K562 (cell line): ENCODE data around the gene PSMB2. TPM values are rescaled to one million over a fixed set of nuclear protein-coding genes. Genes with fewer than 3 reads are reported as not detected.

ENCODE experiments used
- ATAC-seq: fragments of 200-7000 bp; cut with Tn5 transposase; 3 replicates; pipeline ENCODE4 v1.9.1; 2020; ENCODE audit warnings: moderate library complexity
- BruUV-seq: library from RNA; stranded (reverse); fragments of 400-500 nt; replicated peaks from 2 replicates; lab custom pipeline; 2021; lab: Mats Ljungman, UMichigan
- CTCF ChIA-PET: fragments of 300-600 bp; formaldehyde crosslinking; extraction: SDS; loops from one replicate; lab custom pipeline; 2021; ENCODE audit warnings: low intra/inter-chr PET ratio; lab: Yijun Ruan, JAX
- POLR2A ChIA-PET: fragments of 300-600, 350-650 bp; sonication (Branson Sonifier 250); formaldehyde crosslinking; extraction: SDS; loops from one replicate; lab custom pipeline; 2021; ENCODE audit warnings: antibody characterized with exemption, inconsistent platforms; lab: Yijun Ruan, JAX
- DNase-seq, 4 experiments: peaks; one replicate each; pipeline versions ENCODE4 v3.0.0 to v3.0.0-alpha.2; 2011 to 2018; ENCODE audit warnings: low spot score in 3 of 4, mixed read lengths in 3 of 4; ENCODE audit errors: extremely low read depth in 1 of 4
- FAIRE-seq: peaks from 2 replicates; lab custom pipeline; 2011; peaks lifted over from hg19 to GRCh38; lab: Jason Lieb, UNC
- H2AFZ ChIP-seq: 2 replicates; pipeline ENCODE4 v1.6.0; 2011; ENCODE audit warnings: low read depth, low read length, control low read depth, inconsistent platforms
- H3K27ac ChIP-seq: fragments of 200-600 bp; 3 replicates; pipeline ENCODE4 v1.8.0; 2011; ENCODE audit warnings: low read depth, mild to moderate bottlenecking, control low read depth, inconsistent platforms, low read length, moderate library complexity, mixed read lengths; ENCODE audit errors: extremely low read depth
- H3K27me3 ChIP-seq, 2 experiments: fragments of 300-600 bp in 1 of 2; 2 replicates in 1 of 2; 3 replicates in 1 of 2; pipeline versions ENCODE4 v1.6.0 to v1.8.0; 2011; ENCODE audit warnings: inconsistent platforms in 2 of 2, low read length in 2 of 2, mild to moderate bottlenecking in 1 of 2, mixed read lengths in 1 of 2, moderate library complexity in 1 of 2; ENCODE audit not compliant: control insufficient read depth in 2 of 2, insufficient read depth in 2 of 2
- H3K36me3 ChIP-seq: fragments of 300-600 bp; 3 replicates; pipeline ENCODE4 v1.8.0; 2011; ENCODE audit warnings: mild to moderate bottlenecking, low read length, inconsistent platforms; ENCODE audit not compliant: control insufficient read depth, insufficient read depth
- H3K4me1 ChIP-seq, 2 experiments: fragments of 200-600 bp in 1 of 2; replicated peaks in 1 of 2; 2 replicates in 1 of 2; 3 replicates in 1 of 2; pipeline versions ENCODE4 v1.5.1 to v1.8.0; 2011; ENCODE audit warnings: inconsistent platforms in 2 of 2, low read length in 2 of 2, mild to moderate bottlenecking in 1 of 2, mixed read lengths in 1 of 2, moderate library complexity in 1 of 2; ENCODE audit not compliant: control insufficient read depth in 2 of 2, insufficient read depth in 2 of 2
- H3K4me2 ChIP-seq: 2 replicates; pipeline ENCODE4 v1.6.1; 2011; ENCODE audit warnings: low read length, control low read depth, inconsistent platforms, mixed read lengths; ENCODE audit not compliant: insufficient read depth
- H3K4me3 ChIP-seq: fragments of 200-600 bp; sonication (generic), shearing (Covaris generic); 2 replicates; pipeline ENCODE4 v1.5.1; 2016; ENCODE audit warnings: control low read depth, inconsistent platforms
- H3K79me2 ChIP-seq: fragments of 200-600 bp; 3 replicates; pipeline ENCODE4 v1.8.0; 2011; ENCODE audit warnings: low read length, inconsistent platforms; ENCODE audit not compliant: control insufficient read depth, insufficient read depth
- H3K9ac ChIP-seq, 2 experiments: 2 replicates each; pipeline versions ENCODE4 v1.6.0 to v1.6.1; 2011; ENCODE audit warnings: low read depth in 2 of 2, low read length in 2 of 2, control low read depth in 1 of 2, inconsistent platforms in 1 of 2, mild to moderate bottlenecking in 1 of 2, mixed read lengths in 1 of 2; ENCODE audit not compliant: insufficient read depth in 1 of 2
- H3K9me1 ChIP-seq: one replicate; pipeline ENCODE4 v1.6.0; 2011; ENCODE audit warnings: inconsistent platforms, mild to moderate bottlenecking, low read length, moderate library complexity; ENCODE audit not compliant: control insufficient read depth, insufficient read depth
- H3K9me3 ChIP-seq: replicated peaks from 2 replicates; pipeline ENCODE4 v1.5.1; 2011; ENCODE audit warnings: low read depth, low read length, inconsistent platforms; ENCODE audit not compliant: control insufficient read depth, insufficient read depth
- H4K20me1 ChIP-seq: replicated peaks from 2 replicates; pipeline ENCODE4 v1.6.1; 2011; ENCODE audit warnings: low read length, inconsistent platforms, mixed read lengths; ENCODE audit not compliant: control insufficient read depth, insufficient read depth
- NR2C2 ChIP-seq, 2 experiments: fragments of 200-800 bp in 1 of 2; sonication (Bioruptor generic) in 1 of 2; sonication (generic) in 1 of 2; formaldehyde crosslinking in 1 of 2; IDR thresholded peaks; 2 replicates each; pipeline versions ENCODE4 v1.6.1 to v1.8.0; 2016 to 2022; ENCODE audit warnings: mild to moderate bottlenecking in 1 of 2, missing compliant biosample characterization in 1 of 2, missing genetic modification characterization in 1 of 2, missing genetic modification reagents in 1 of 2
- XRCC5 ChIP-seq: fragments of 200-400 bp; formaldehyde crosslinking; IDR thresholded peaks from 2 replicates; pipeline ENCODE4 v1.6.1; 2017; ENCODE audit warnings: low read depth, mild to moderate bottlenecking, low read length
- ZNF57 ChIP-seq: fragments of 450-650 bp; formaldehyde crosslinking; IDR thresholded peaks from 2 replicates; pipeline ENCODE4 v1.4.0; 2020; ENCODE audit warnings: mild to moderate bottlenecking, moderate library complexity
- in situ Hi-C: fragments of 300-500 bp; cut with MboI; formaldehyde crosslinking; loops from 4 replicates; pipeline ENCODE4 v1.15.0; 2018; ENCODE audit warnings: inconsistent platforms, mixed read lengths
- intact Hi-C: fragments of 100-400 bp; cut with micrococcal nuclease; formaldehyde crosslinking; loops from 2 replicates; pipeline ENCODE4 v1.14.2; 2022
- polyA plus RNA-seq, 8 experiments: library from polyadenylated mRNA; depleted of rRNA in 4 of 8; stranded (reverse) in 5 of 8; unstranded in 3 of 8; fragments of >200 nt; fragmentation: Nextera tagmentation in 2 of 8; fragmentation: Illumina TruSeq in 1 of 8; extraction: Ambion mirVana in 2 of 8; extraction: Trizol in 1 of 8; gene quantifications; 2 replicates each; pipeline versions ENCODE4 v1.2.1 to v1.2.3, GENCODE V29; 2011 to 2014; ENCODE audit warnings: inconsistent platforms in 1 of 8, missing spikeins in 1 of 8
- total RNA-seq, 7 experiments: library from RNA; depleted of rRNA in 6 of 7; stranded (reverse); fragments of >200 nt in 6 of 7; fragmentation: Illumina TruSeq in 2 of 7; extraction: Trizol in 2 of 7; gene quantifications; 2 replicates each; pipeline versions ENCODE4 v1.2.1 to v1.2.3, GENCODE V29; 2011 to 2021; ENCODE audit warnings: low replicate concordance in 1 of 7
- TF ChIP-seq, protein P1 (sequence below): IDR thresholded peaks from 2 replicates; pipeline ENCODE4 v1.6.1; 2012; ENCODE audit warnings: low read depth, low read length, improper control_type of control experiment, borderline replicate concordance

PSMB2 gene
- total and polyA plus RNA-seq, 9 of the 15 experiments (the other 6 are each of a cell fraction or from before 2014, with no cell fraction given) = 71.7 to 543 (median 165) TPM

DNA sequence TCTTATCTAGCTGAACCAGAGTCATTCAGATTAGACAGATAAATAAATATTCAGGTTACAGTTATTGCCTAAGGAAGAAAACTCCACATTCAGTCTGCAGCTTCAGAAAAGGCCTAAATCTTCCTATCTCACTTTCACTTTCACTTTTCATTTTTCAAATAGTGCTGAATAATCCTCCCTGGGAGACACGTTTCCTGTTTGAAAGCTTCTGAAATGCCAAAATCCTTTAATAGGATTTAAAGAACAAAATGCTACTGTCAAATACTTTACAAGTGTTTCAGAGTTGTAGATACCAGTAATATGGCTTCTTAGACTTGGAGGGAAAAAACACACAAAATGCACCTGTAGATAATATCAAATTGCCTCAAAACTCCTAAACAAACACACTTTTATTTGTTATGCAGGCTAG, 3.9 kb downstream of the PSMB2 start (continued):
- TF ChIP-seq NR2C2 (CRISPR knock-in tag; IDR thresholded peaks at IDR 0.05) = no peak
- no peak; the same call in 1 of the 2 replicates for TF ChIP-seq NR2C2 (tag; IDR thresholded peaks at IDR 0.05)

DNA sequence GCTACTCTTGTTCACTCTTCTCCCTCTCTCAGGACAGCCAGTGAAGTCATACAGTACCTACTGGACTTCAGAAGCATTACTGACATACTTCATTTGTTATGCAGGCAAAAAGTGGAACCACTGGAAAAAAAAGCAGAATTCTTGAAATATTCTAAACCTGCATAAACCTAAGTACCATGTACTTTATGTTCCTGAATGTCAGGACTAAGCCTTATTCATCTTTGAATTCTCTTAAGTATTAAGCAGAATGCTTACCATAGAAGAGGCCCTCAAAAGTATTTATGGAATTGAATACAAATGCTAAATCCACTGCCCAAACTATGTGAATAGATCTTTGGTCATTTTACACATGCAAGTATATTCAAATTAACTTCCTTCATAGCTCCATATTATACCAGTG, 7.8 kb downstream of the PSMB2 start:
- Histone ChIP-seq H3K4me1 (peaks cover 0 to 4% of the 10 kb centered on the region in 2 experiments; a peak in 2 of 5 replicates), H4K20me1 (no peaks in the 10 kb centered on the region)
- FAIRE-seq = no peak
- TF ChIP-seq ZNF57 (no peak), XRCC5 (no peak)
- TF ChIP-seq, protein P1, sequence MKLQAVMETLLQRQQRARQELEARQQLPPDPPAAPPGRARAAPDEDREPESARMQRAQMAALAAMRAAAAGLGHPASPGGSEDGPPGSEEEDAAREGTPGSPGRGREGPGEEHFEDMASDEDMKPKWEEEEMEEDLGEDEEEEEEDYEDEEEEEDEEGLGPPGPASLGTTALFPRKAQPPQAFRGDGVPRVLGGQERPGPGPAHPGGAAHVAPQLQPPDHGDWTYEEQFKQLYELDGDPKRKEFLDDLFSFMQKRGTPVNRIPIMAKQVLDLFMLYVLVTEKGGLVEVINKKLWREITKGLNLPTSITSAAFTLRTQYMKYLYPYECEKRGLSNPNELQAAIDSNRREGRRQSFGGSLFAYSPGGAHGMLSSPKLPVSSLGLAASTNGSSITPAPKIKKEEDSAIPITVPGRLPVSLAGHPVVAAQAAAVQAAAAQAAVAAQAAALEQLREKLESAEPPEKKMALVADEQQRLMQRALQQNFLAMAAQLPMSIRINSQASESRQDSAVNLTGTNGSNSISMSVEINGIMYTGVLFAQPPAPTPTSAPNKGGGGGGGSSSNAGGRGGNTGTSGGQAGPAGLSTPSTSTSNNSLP = no peak
- TF ChIP-seq, all 486 proteins: peak for 0
- H3K27ac ChIP-seq = no peak overlapping the region
- H3K27me3 ChIP-seq = no peaks in the 10 kb centered on the region
- CTCF ChIA-PET = interaction anchor here (0.5 kb wide), 1 partner anchor 148 kb away, joined by 3 read pairs; no protein-coding TSS in a partner anchor
- H3K36me3 ChIP-seq = peaks cover 84% of the 10 kb centered on the region
- POLR2A ChIA-PET = interaction anchor here (0.5 to 1.4 kb wide), 2 partner anchors 14 to 489 kb away, joined by 3 to 4 read pairs; no protein-coding TSS in a partner anchor
- DNase-seq = no peak
- no peaks in the 10 kb centered on the region for H3K9me1 ChIP-seq
- BruUV-seq = no TSS peak
- H3K9me3 ChIP-seq = no peaks in the 10 kb centered on the region
- in situ Hi-C loops = no loop called here
- no peak overlapping the region for H2AFZ ChIP-seq
- H3K79me2 ChIP-seq = peaks cover 90% of the 10 kb centered on the region
- no peak for ATAC-seq
- H3K9ac ChIP-seq = no peak overlapping the region
- intact Hi-C loops = no loop called here
- H3K4me3 ChIP-seq = no peak overlapping the region
- no peak overlapping the region for H3K4me2 ChIP-seq
